ENCODE data around the gene SF1.
"Not testable (repeated sequence)": the region's sequence is repeated elsewhere in the genome, so short reads cannot be mapped to it uniquely, and the experiment has no call there.

The SF1 gene, protein sequence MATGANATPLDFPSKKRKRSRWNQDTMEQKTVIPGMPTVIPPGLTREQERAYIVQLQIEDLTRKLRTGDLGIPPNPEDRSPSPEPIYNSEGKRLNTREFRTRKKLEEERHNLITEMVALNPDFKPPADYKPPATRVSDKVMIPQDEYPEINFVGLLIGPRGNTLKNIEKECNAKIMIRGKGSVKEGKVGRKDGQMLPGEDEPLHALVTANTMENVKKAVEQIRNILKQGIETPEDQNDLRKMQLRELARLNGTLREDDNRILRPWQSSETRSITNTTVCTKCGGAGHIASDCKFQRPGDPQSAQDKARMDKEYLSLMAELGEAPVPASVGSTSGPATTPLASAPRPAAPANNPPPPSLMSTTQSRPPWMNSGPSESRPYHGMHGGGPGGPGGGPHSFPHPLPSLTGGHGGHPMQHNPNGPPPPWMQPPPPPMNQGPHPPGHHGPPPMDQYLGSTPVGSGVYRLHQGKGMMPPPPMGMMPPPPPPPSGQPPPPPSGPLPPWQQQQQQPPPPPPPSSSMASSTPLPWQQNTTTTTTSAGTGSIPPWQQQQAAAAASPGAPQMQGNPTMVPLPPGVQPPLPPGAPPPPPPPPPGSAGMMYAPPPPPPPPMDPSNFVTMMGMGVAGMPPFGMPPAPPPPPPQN

DNA sequence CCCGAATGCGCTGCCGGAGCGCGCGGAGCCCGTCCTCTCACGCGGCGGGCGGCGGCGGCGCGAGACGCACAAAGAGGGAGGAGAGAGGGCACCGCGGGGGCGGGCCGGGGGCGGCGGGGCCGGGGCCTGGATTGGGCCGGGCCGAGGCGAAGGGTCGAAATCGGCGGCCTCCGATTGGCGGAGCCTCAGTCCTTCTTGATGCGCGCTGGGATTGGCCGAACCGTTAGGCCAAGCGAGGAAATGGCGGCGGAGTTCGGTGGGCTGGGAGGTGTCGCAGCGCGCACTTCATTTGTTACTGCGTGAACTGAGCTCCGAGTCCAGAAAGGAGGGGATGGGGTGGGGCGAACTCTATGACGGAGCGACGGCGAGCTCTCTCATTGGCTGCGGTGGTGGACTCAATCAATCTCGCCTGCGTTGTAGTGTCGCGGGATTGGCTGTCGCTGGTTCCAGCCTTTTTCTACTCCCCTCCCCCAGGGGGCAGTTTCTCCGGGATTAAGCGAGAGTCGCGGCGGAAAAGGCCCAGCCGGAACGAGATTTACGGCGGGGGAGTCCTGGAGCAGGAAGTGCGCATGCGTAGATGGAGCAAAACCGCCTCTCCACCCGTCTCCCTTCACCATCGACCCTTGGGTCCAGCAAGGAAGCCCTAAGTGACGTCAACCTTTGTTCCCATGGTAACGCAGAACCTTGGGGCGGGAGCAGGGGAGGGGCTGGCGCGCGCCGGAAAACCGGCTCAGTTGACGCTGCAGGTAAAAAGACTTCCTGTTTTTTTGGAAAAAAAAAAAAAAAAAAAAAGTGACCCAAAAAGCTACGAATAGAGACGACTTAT lies at the start of gene SF1:
Gene SF1, minus strand, starts transcription at position 70 of the 826 bp plus-strand sequence. CDS start 150 bp downstream, outside the sequence.
- DNase-seq = peak; percentile 100

DNA sequence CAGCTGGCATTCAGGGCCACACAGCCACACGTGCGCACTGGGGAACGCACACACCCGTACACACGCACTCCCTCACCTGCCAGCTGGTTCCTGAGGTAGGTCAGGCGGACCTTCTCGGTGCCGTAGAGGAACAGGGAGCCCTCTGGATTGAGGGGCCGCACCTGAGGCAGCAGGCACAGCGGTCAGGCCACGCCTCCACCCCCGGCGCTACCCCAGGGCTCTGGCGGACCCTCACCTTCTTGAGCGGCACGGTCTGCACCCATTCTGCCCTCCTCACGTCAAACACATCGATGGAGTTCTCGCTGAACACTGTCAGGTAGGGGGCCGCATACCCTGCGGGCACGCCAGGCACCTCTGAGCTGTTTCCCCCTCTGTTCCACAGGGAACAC lies 49.1 kb upstream of the SF1 start:
- DNase-seq = no peak

DNA sequence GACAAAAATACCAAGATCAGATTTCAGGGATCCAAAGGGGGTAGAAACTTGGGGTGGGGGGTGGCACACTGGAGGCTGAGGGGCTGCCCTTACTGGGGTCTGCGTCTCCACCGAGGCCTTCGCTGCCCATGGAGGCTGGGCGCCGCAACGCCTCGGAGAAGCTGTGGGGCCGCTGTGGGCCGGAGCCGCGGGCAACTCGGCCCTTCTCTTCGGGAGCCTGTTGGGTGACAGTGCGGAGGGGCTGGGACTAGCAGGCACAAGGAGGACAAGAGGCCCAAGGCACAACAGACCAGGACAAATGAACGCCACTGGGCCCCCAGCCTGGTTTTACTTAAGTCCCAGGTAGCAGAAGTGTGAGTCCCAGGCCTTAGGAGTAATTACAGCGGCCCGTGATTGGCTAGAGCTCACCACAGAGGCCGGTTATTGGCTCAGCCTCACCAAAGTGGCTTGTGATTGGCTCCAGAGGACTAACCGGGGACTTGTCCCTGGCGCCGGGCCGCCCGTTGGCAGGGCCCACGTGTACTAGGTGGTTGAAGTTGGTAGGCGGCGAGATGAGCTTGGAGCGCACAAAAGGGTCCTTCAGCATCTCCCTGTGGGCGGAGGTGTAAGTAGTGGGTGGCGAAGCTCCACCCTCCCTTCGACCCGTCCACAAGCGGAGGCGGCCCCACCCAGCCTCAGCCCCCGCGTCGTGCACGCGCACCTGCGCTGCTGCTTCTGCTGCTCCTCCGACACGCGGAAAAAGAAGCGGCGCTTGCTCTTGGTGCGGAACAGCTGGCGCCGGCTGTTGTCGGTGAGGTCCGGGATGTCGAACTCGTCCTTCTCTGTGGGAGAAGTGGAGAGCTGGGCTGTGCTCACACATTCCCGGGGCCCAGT lies 48.5 kb upstream of the SF1 start:
- DNase-seq = no peak

- DNase-seq = no peak
Measured at GRCh38 chr11:64826062-64826461, 47.7 kb upstream of the SF1 start.

DNA sequence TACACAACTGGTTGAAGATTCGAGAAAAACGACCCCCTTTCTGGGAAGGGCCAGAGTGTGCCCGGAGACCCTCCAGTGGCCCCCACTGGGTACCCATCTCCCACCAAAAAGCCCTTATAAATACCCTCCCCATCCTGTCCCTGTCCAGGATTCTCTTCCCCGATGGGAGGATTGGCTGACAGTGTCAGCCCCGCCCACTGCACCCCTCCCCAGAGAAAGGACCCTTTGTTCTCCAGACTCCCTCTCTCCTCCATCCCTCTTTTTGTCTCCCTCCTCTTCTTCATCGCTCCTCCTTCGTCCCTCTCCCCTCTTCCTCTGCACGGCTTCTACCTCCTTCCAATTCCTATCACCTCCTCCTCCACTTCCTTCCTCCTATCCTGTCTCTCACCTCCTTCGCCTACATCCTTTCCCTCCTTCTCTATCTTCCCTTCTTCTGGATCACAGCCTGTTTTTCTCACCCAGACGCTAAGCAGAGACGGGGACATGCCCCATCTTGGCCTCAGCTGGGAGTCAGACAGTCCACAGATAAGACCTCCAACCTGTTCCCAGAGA lies 45.3 kb upstream of the SF1 start:
- DNase-seq = no peak

GRCh38 chr11:64817476-64817875 lies 39.1 kb upstream of the SF1 start:
- DNase-seq = no peak

GRCh38 chr11:64815433-64815832 lies 37.1 kb upstream of the SF1 start:
- DNase-seq = not testable (repeated sequence)

DNA sequence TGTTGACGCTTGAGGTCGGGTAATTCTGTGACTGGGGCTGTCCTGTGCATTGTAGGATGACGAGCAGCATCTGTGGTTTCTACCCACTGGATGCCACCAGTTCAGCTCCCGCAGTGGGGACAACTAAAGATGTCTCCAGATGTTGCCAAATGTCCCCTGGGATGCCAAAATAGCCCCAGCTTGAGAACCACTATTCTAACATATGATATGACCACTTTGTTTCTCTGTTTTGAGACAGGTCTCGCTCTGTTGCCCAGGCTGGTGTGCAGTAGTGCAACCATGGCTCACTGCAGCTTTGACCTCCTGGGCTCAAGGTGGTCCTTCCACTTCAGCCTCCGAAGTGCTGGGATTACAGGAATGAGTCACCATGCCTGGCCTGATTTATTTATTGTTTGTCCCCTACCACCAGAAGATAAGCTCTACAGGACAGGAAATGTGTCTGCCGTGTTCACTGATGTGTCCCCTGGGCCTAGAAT lies 36.4 kb upstream of the SF1 start:
- DNase-seq = no peak

DNA sequence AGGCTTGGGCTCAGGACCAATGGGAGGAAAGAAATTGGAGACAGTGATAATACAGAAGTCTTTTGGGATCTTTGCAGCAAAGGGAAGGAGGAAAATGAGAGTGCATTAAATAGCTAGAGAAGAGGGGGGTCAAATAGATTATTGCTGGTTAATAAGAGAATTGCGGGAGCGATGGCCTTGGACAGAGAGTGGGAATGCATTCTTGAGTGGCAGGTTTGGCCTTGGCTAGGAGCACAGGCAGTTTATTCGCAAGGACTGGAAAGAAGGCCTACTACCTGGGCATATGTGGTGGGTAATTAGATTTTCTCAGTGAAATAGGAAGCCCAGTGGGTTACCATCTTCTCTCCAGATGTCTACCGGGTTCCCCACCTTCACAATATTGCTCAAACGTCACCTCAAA lies 35.5 kb upstream of the SF1 start:
- DNase-seq = no peak

DNA sequence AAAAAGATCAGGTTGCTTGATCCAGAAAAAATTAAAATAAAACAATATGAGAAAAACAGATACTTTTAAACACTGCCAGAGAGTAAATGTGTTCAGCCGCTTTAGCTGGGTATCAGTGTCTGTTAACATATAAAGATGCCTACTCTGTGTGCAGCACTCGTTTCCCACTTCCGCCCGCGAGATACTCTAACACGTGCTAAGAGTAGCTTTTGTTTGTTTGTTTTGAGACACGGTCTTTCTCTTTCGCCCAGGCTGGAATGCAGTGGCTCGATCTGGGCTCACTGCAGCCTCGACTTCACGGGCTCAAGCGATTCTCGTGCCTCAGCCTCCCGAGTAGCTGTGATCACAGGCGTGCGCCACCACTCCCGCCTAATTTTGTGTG lies 32.5 kb upstream of the SF1 start:
- peak; percentile 10 for DNase-seq

DNA sequence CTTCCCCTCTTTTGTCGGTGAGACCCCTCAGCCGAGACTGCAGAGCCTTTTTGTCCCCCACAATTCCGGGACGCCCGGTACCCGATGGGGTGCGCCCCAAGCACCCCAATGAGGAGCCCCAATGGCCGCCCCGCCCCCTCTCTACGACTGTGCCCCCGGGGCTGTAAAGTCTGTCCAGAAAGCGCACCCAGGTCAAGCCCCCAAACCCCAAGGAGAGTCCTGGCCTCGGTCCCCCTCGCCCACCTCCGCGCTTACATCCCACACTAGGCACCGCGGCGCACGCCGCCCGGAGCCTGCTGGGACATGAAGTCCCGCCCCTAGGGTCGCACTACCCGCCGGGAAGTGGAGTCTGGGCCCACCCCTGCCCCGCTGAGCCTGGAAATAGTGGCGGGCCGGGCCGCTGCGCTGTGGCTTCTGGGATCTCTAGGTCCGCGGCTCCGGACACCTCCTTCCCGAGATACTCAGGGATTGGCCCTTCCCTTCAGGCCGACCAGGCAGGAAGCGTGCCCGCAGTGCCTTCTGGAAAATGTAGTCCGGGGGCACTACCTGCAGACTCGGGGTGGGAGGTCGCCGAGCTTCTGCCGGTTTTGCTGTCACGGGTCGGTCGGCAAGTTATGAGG lies 32.0 kb upstream of the SF1 start, which contains the start of gene MEN1:
Gene MEN1, minus strand, starts transcription at position 281 of the 620 bp plus-strand sequence. CDS start 442 bp downstream, outside the sequence.
- peak; percentile 88 for DNase-seq

- DNase-seq = no peak
Measured at GRCh38 chr11:64809781-64810241, 31.5 kb upstream of the SF1 start.

DNA sequence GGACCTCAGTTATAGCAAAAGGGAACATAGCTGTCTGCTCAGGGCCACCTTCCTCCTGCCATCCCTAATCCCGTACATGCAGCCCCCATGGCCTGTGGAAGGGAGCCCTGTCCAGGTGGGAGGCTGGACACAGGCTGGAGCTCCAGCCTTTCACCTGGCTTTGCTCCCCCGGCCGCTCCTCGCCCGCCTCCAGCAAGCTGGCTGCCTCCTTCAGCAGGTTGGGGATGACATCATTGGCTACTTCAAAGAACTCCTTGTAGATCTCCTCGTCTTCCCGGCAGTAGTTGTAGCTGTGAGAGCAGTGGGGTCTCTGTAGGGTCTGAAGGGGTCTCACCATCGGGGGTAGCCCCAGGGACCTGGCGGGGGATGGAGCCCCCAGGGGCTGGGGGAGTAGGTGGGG lies 27.1 kb upstream of the SF1 start:
- no peak for DNase-seq

DNA sequence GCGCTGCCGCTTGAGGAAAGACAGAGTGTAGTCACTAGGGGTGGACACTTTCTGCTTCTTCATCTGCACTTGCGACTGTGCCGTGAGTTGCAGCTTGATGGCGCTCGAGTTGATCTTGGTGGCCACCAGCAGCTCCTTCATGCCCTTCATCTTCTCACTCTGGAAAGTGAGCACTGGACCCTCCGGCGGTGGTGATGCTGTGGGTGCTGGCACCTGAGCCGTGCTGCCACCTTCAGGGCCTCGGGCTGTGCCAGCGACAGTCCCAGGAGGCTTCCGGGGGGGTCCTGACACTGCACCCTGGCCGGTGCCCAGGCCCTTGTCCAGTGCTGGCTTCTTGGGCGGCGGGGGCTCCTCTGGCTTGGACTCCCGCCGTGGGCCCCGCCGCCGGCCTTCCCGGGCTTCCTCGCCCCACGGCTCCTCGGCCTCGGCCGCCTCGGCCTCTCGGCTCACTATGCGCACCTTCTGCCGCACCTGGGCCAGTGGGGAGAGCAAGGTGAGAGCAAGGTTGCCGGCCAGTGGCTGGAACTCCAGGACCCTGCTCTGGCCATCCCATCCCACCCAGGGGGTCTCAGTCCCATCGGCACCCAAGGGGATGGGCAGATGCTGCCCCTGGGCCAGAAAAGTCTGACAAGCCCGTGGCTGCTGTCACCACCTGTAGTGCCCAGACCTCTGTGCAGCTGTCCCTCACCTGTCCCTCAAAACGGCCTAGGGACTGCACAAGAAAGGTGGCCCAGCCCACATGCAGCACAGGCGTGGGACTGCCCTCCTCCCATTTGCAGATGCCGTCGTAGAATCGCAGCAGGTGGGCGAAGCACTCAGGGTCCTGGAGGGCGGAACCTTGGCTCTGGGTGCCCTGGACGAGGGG lies 26.2 kb upstream of the SF1 start:
- DNase-seq = no peak

DNA sequence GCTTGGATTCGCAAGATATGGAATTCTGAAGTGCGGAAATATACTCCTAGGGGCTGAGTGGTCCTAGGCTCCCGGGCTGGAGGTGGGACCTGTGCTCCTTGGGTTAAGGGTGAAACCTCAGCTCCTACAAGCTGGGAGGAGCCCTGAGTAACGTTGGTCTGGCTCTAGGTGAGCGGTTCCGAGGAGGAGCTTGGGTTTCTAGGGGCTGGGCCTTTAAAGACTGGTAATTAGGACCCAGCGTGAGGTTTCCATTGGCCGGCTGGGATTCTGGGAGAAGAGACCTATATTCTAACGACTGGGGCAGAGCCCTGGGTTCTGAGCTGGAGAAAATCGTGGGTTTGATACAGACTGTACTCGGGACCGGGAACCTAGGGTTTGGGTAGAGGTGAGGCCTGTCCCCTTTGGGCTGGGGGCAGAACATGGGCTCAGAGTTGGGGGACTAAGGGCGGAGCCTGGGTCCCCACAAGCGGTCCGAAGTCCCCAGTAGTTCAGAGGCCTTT lies 25.6 kb upstream of the SF1 start:
- DNase-seq = no peak

GRCh38 chr11:64803158-64803845 lies 25.0 kb upstream of the SF1 start, which contains the start of gene MAP4K2:
MAP4K2 (minus strand) TSS chr11:64803214; CDS start chr11:64803149, 65 bp downstream.
- peak; percentile 88 for DNase-seq

- no peak for DNase-seq
Measured at GRCh38 chr11:64802370-64803157, 24.2 kb upstream of the SF1 start.

GRCh38 chr11:64801561-64802369 lies 23.4 kb upstream of the SF1 start:
- DNase-seq = peak; percentile 8

Measured in inflammatory macrophage treated with lipopolysaccharide for 4 hours (primary cell).